Caco-2 (cell line): ENCODE data around the gene IL31RA. TPM values are rescaled to one million over a fixed set of nuclear protein-coding genes. Genes with fewer than 3 reads are reported as not detected.

Experiments used
- BruUV-seq: library from RNA; stranded (reverse); fragments of 400-500 nt; replicated peaks from 2 replicates; lab custom pipeline; 2021; lab: Mats Ljungman, UMichigan
- CTCF ChIA-PET: fragments of 300-600 bp; sonication (Branson Sonifier 250); formaldehyde crosslinking; loops from one replicate; lab custom pipeline; 2022; ENCODE audit warnings: antibody characterized with exemption; lab: Charles Lee
- POLR2A ChIA-PET: fragments of 300-600 bp; sonication (Branson Sonifier 250); formaldehyde crosslinking; loops from one replicate; lab custom pipeline; 2022; ENCODE audit warnings: antibody characterized with exemption; lab: Charles Lee
- DNase-seq, 2 experiments: peaks; one replicate each; pipeline versions ENCODE4 v3.0.0 to v3.0.0-alpha.2; 2020 to 2022
- H3K27me3 ChIP-seq: replicated peaks from 2 replicates; pipeline ENCODE4 v1.6.0; 2011; ENCODE audit warnings: low read length; ENCODE audit not compliant: control insufficient read depth, insufficient read depth
- H3K36me3 ChIP-seq: 2 replicates; pipeline ENCODE4 v1.5.1; 2011; ENCODE audit warnings: low read length; ENCODE audit not compliant: control insufficient read depth, insufficient read depth
- H3K4me1 ChIP-seq: fragments of 250-450 bp; sonication (Bioruptor Pico); 2 replicates; pipeline ENCODE4 v1.5.1; 2020; ENCODE audit warnings: mild to moderate bottlenecking
- H3K4me3 ChIP-seq: 2 replicates; pipeline ENCODE4 v1.5.1; 2011; ENCODE audit warnings: low read depth, mild to moderate bottlenecking, control low read depth, low read length
- H3K9me3 ChIP-seq: fragments of 250-450 bp; sonication (Bioruptor Pico); 2 replicates; pipeline ENCODE4 v1.5.1; 2020; ENCODE audit warnings: mild to moderate bottlenecking, moderate library complexity
- H3K27ac Mint-ChIP-seq: one replicate; pipeline ENCODE4 v1.8.0; 2022; ENCODE audit warnings: mixed read lengths; ENCODE audit not compliant: unreplicated experiment
- H3K27me3 Mint-ChIP-seq: one replicate; pipeline ENCODE4 v1.8.0; 2022; ENCODE audit warnings: mixed read lengths; ENCODE audit not compliant: insufficient read depth, unreplicated experiment
- H3K36me3 Mint-ChIP-seq: one replicate; pipeline ENCODE4 v1.8.0; 2022; ENCODE audit warnings: mild to moderate bottlenecking, mixed read lengths; ENCODE audit not compliant: insufficient read depth, unreplicated experiment
- H3K4me1 Mint-ChIP-seq: one replicate; pipeline ENCODE4 v1.8.0; 2022; ENCODE audit warnings: low read depth, mixed read lengths; ENCODE audit not compliant: unreplicated experiment
- H3K4me3 Mint-ChIP-seq: one replicate; pipeline ENCODE4 v1.8.0; 2022; ENCODE audit warnings: mild to moderate bottlenecking, moderate library complexity, mixed read lengths; ENCODE audit not compliant: unreplicated experiment
- H3K9me3 Mint-ChIP-seq: one replicate; pipeline ENCODE4 v1.8.0; 2022; ENCODE audit warnings: mixed read lengths; ENCODE audit not compliant: unreplicated experiment
- intact Hi-C: fragments of 100-400 bp; cut with micrococcal nuclease; formaldehyde crosslinking; loops from one replicate; pipeline ENCODE4 v1.10.0; 2022; ENCODE audit not compliant: unreplicated experiment
- total RNA-seq: library from RNA; stranded (reverse); gene quantifications from 2 replicates; pipeline ENCODE4 v1.2.3, GENCODE V29; 2022
- TF ChIP-seq, protein P1 (sequence below), 2 experiments: fragments of 200-600 bp in 1 of 2; IDR thresholded peaks; 1 replicate in 1 of 2; 2 replicates in 1 of 2; pipeline versions ENCODE4 v1.5.1 to v1.8.0; 2011 to 2022; ENCODE audit warnings: antibody characterized with exemption in 1 of 2, control low read depth in 1 of 2, inconsistent platforms in 1 of 2, low read depth in 1 of 2, low read length in 1 of 2, mild to moderate bottlenecking in 1 of 2, moderate library complexity in 1 of 2; ENCODE audit not compliant: insufficient read depth in 1 of 2, severe bottlenecking in 1 of 2, unreplicated experiment in 1 of 2

IL31RA gene
- total RNA-seq, 1 experiment from 2014 or later: not detected

DNA sequence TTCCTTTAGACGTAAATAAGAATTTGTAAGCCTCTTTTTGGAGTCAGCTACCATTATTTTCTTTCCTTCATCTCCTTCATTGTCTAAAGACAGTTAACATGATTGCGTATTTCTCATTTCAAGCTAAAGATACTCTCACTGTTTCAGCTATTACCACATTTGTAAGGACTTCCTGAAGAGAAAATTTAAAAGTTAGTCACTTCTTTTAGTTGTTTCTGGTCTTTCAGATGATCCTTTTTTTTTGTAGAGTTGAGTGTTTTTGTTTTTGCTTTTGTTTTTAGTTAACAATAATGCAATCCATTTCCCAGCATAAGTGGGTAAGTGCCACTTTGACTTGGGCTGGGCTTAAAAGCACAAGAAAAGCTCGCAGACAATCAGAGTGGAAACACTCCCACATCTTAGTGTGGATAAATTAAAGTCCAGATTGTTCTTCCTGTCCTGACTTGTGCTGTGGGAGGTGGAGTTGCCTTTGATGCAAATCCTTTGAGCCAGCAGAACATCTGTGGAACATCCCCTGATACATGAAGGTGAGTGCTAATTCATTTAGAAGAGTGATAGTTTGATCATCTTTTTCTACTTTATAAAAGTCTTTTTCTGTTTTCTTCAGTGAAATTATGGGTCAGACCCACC, 2.0 kb downstream of the IL31RA start:
- H3K36me3 ChIP-seq: no peaks in the 10 kb centered on the region
- TF ChIP-seq, protein P1, sequence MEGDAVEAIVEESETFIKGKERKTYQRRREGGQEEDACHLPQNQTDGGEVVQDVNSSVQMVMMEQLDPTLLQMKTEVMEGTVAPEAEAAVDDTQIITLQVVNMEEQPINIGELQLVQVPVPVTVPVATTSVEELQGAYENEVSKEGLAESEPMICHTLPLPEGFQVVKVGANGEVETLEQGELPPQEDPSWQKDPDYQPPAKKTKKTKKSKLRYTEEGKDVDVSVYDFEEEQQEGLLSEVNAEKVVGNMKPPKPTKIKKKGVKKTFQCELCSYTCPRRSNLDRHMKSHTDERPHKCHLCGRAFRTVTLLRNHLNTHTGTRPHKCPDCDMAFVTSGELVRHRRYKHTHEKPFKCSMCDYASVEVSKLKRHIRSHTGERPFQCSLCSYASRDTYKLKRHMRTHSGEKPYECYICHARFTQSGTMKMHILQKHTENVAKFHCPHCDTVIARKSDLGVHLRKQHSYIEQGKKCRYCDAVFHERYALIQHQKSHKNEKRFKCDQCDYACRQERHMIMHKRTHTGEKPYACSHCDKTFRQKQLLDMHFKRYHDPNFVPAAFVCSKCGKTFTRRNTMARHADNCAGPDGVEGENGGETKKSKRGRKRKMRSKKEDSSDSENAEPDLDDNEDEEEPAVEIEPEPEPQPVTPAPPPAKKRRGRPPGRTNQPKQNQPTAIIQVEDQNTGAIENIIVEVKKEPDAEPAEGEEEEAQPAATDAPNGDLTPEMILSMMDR (IDR thresholded peaks at IDR 0.05; ENCODE audit: insufficient read depth in 1 of 2, low read depth in 1 of 2, low read length in 1 of 2, severe bottlenecking in 1 of 2, unreplicated experiment in 1 of 2): no peak
- Mint-ChIP-seq H3K4me3 (no peak overlapping the region), H3K27me3 (no peaks in the 10 kb centered on the region), H3K36me3 (no peaks in the 10 kb centered on the region), H3K4me1 (peaks cover 6% of the 10 kb centered on the region), H3K27ac (no peak overlapping the region), H3K9me3 (no peaks in the 10 kb centered on the region)
- no TSS peak for BruUV-seq
- H3K4me1 ChIP-seq: peaks cover 5% of the 10 kb centered on the region; the same call in 1 of the 2 replicates
- ChIA-PET POLR2A (no interaction called here), CTCF (no interaction called here)
- no peaks in the 10 kb centered on the region for H3K9me3 ChIP-seq
- H3K4me3 ChIP-seq: no peak overlapping the region
- intact Hi-C loops: no loop called here
- DNase-seq: no peak
- H3K27me3 ChIP-seq: no peaks in the 10 kb centered on the region

DNA sequence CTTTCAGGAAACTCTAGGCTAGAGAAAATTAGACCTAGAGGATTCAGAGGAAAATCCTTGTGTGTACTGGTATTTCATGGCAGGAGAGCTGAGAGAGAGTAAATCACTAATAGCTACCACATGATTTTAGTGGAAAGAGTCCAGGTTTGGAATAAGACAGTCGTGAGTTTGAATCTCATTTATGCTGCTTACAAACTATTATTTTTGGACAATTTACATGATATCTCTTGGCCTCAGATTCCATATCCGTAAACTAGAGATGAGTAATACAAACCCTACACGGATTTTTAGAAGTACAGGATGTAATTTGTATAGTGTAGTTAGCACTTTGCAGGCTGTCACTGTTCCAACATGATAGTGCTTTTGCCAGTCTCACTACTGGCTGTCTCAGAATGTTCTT, 2.7 kb downstream of the IL31RA start:
- DNase-seq: no peak
- no peaks in the 10 kb centered on the region for H3K36me3 ChIP-seq
- POLR2A ChIA-PET: no interaction called here
- H3K4me3 ChIP-seq: no peak overlapping the region
- intact Hi-C loops: no loop called here
- Mint-ChIP-seq H3K4me1 (peaks cover 6% of the 10 kb centered on the region), H3K27ac (no peak overlapping the region), H3K36me3 (no peaks in the 10 kb centered on the region), H3K27me3 (no peaks in the 10 kb centered on the region), H3K9me3 (no peaks in the 10 kb centered on the region), H3K4me3 (no peak overlapping the region)
- TF ChIP-seq, protein P1 (IDR thresholded peaks at IDR 0.05; ENCODE audit: insufficient read depth in 1 of 2, low read depth in 1 of 2, low read length in 1 of 2, severe bottlenecking in 1 of 2, unreplicated experiment in 1 of 2): no peak
- peaks cover 5% of the 10 kb centered on the region; the same call in 1 of the 2 replicates for H3K4me1 ChIP-seq
- CTCF ChIA-PET: no interaction called here
- no peaks in the 10 kb centered on the region for H3K27me3 ChIP-seq
- no TSS peak for BruUV-seq
- H3K9me3 ChIP-seq: no peaks in the 10 kb centered on the region

DNA sequence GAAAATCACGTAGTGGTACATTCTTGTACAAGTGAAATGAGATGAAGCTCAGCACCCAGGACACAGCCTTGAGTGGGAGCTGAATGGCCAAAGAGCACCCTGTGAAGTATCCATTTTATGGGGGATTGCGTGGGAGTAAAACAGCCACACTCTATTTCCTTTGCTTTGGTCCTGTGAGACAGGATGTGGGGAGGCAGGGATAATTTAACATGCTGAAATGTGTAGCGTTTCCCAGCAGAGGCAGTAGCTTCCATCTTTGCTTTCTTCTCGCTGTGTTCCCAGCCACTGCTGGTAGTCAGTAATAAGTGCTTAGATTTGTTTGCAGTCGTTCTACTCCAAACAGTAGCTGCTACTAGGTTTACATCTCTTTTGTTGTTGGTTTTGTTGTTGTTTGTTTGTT, 4.4 kb downstream of the IL31RA start:
- H3K4me1 ChIP-seq: peaks cover 5% of the 10 kb centered on the region; the same call in 1 of the 2 replicates
- Mint-ChIP-seq H3K27me3 (no peaks in the 10 kb centered on the region), H3K9me3 (no peaks in the 10 kb centered on the region), H3K4me3 (no peak overlapping the region), H3K27ac (no peak overlapping the region), H3K36me3 (no peaks in the 10 kb centered on the region), H3K4me1 (peaks cover 6% of the 10 kb centered on the region)
- TF ChIP-seq, protein P1 (IDR thresholded peaks at IDR 0.05; ENCODE audit: insufficient read depth in 1 of 2, low read depth in 1 of 2, low read length in 1 of 2, severe bottlenecking in 1 of 2, unreplicated experiment in 1 of 2): no peak
- H3K27me3 ChIP-seq: no peaks in the 10 kb centered on the region
- DNase-seq: no peak
- H3K36me3 ChIP-seq: no peaks in the 10 kb centered on the region
- no TSS peak for BruUV-seq
- H3K4me3 ChIP-seq: no peak overlapping the region
- intact Hi-C loops: no loop called here
- CTCF ChIA-PET: no interaction called here
- no peaks in the 10 kb centered on the region for H3K9me3 ChIP-seq
- POLR2A ChIA-PET: no interaction called here
